H9 (cell line): ENCODE measurements around the gene FAM174B. TPM values are rescaled to one million over a fixed set of nuclear protein-coding genes. Genes with fewer than 3 reads are reported as not detected.

ENCODE experiments used
- DNase-seq: peaks from one replicate; pipeline ENCODE4 v3.0.0-alpha.2; 2017
- H2AFZ ChIP-seq: one replicate; pipeline ENCODE4 v1.6.1; 2013; ENCODE audit warnings: mild to moderate bottlenecking, low read length, control low read depth, moderate library complexity
- H2AK5ac ChIP-seq: 2 replicates; pipeline ENCODE4 v1.6.1; 2013; ENCODE audit warnings: low read length, control low read depth, mixed read lengths; ENCODE audit not compliant: insufficient read length
- H2BK120ac ChIP-seq: one replicate; pipeline ENCODE4 v1.6.1; 2013; ENCODE audit warnings: low read depth, mild to moderate bottlenecking, low read length, control low read depth, inconsistent platforms; ENCODE audit not compliant: poor library complexity, severe bottlenecking
- H2BK12ac ChIP-seq: 2 replicates; pipeline ENCODE4 v1.6.1; 2013; ENCODE audit warnings: low read length, control low read depth, mixed read lengths, low read depth; ENCODE audit not compliant: insufficient read length
- H2BK15ac ChIP-seq: 2 replicates; pipeline ENCODE4 v1.6.1; 2013; ENCODE audit warnings: low read depth, low read length, control low read depth
- H2BK20ac ChIP-seq: one replicate; pipeline ENCODE4 v1.6.1; 2013; ENCODE audit warnings: low read depth, mild to moderate bottlenecking, low read length, control low read depth, inconsistent platforms; ENCODE audit not compliant: poor library complexity, severe bottlenecking
- H2BK5ac ChIP-seq: 2 replicates; pipeline ENCODE4 v1.6.1; 2013; ENCODE audit warnings: low read length, control low read depth, mixed read lengths; ENCODE audit not compliant: insufficient read length
- H3K14ac ChIP-seq: 2 replicates; pipeline ENCODE4 v1.6.1; 2013; ENCODE audit warnings: low read length, control low read depth; ENCODE audit not compliant: insufficient read depth
- H3K18ac ChIP-seq: 2 replicates; pipeline ENCODE4 v1.6.1; 2013; ENCODE audit warnings: low read depth, mild to moderate bottlenecking, mixed read lengths, low read length, control low read depth; ENCODE audit not compliant: insufficient read length
- H3K23ac ChIP-seq: 2 replicates; pipeline ENCODE4 v1.6.1; 2013; ENCODE audit warnings: low read length, control low read depth, mixed read lengths, low read depth; ENCODE audit not compliant: insufficient read length
- H3K23me2 ChIP-seq: 2 replicates; pipeline ENCODE4 v1.6.1; 2013; ENCODE audit warnings: low read depth, mild to moderate bottlenecking, mixed read lengths, low read length, control low read depth; ENCODE audit not compliant: insufficient read length, poor library complexity, severe bottlenecking
- H3K27ac ChIP-seq: 2 replicates; pipeline ENCODE4 v1.5.1; 2013; ENCODE audit warnings: low read length, control low read depth, mixed read lengths, low read depth; ENCODE audit not compliant: insufficient read length
- H3K27me3 ChIP-seq: 2 replicates; pipeline ENCODE4 v1.6.1; 2013; ENCODE audit warnings: low read length, control low read depth, inconsistent platforms; ENCODE audit not compliant: insufficient read depth
- H3K4ac ChIP-seq: 2 replicates; pipeline ENCODE4 v1.6.1; 2013; ENCODE audit warnings: low read depth, mild to moderate bottlenecking, control low read depth, inconsistent platforms, low read length, moderate library complexity
- H3K4me1 ChIP-seq: 2 replicates; pipeline ENCODE4 v1.6.1; 2013; ENCODE audit warnings: low read length, control low read depth, inconsistent platforms; ENCODE audit not compliant: insufficient read depth
- H3K4me2 ChIP-seq: 2 replicates; pipeline ENCODE4 v1.6.1; 2013; ENCODE audit warnings: low read length, control low read depth, mixed read lengths; ENCODE audit not compliant: insufficient read length, insufficient read depth
- H3K56ac ChIP-seq: 2 replicates; pipeline ENCODE4 v1.6.1; 2013; ENCODE audit warnings: low read depth, mild to moderate bottlenecking, mixed read lengths, low read length, control low read depth; ENCODE audit not compliant: insufficient read length
- H3K79me1 ChIP-seq: 2 replicates; pipeline ENCODE4 v1.6.1; 2013; ENCODE audit warnings: low read depth, mild to moderate bottlenecking, moderate library complexity, low read length, control low read depth, inconsistent platforms; ENCODE audit not compliant: insufficient read depth, poor library complexity, severe bottlenecking
- H3K79me2 ChIP-seq: 2 replicates; pipeline ENCODE4 v1.6.1; 2013; ENCODE audit warnings: low read length, control low read depth, inconsistent platforms; ENCODE audit not compliant: insufficient read depth
- H3K9ac ChIP-seq: 2 replicates; pipeline ENCODE4 v1.6.1; 2013; ENCODE audit warnings: low read length, control low read depth, mixed read lengths; ENCODE audit not compliant: insufficient read length; ENCODE audit errors: extremely low read depth
- H3K9me3 ChIP-seq: one replicate; pipeline ENCODE4 v1.6.1; 2013; ENCODE audit warnings: low read depth, low read length, inconsistent platforms; ENCODE audit not compliant: control insufficient read depth
- H3T11ph ChIP-seq: one replicate; pipeline ENCODE4 v1.6.1; 2013; ENCODE audit warnings: mild to moderate bottlenecking, low read length, control low read depth, inconsistent platforms
- H4K20me1 ChIP-seq: one replicate; pipeline ENCODE4 v1.6.1; 2013; ENCODE audit not compliant: control insufficient read depth, insufficient read length, insufficient read depth
- H4K5ac ChIP-seq: 2 replicates; pipeline ENCODE4 v1.6.1; 2013; ENCODE audit warnings: low read depth, mild to moderate bottlenecking, mixed read lengths, low read length, control low read depth; ENCODE audit not compliant: insufficient read length
- H4K8ac ChIP-seq: replicated peaks from 2 replicates; pipeline ENCODE4 v1.6.1; 2013; ENCODE audit warnings: low read length, control low read depth, mixed read lengths, low read depth; ENCODE audit not compliant: insufficient read length
- H4K91ac ChIP-seq: 2 replicates; pipeline ENCODE4 v1.6.1; 2013; ENCODE audit warnings: low read depth, mild to moderate bottlenecking, moderate library complexity, mixed read lengths, low read length, control low read depth; ENCODE audit not compliant: insufficient read length
- H3K27ac Mint-ChIP-seq, 3 experiments: 2 replicates in 2 of 3; 3 replicates in 1 of 3; pipeline ENCODE4 v1.8.0; 2020 to 2021; ENCODE audit warnings: mixed read lengths in 3 of 3, mild to moderate bottlenecking in 1 of 3, moderate library complexity in 1 of 3
- H3K27me3 Mint-ChIP-seq: 2 replicates; pipeline ENCODE4 v1.8.0; 2021; ENCODE audit warnings: low read depth, mild to moderate bottlenecking, moderate library complexity, mixed read lengths
- H3K36me3 Mint-ChIP-seq, 3 experiments: 2 replicates in 2 of 3; 3 replicates in 1 of 3; pipeline ENCODE4 v1.8.0; 2020 to 2021; ENCODE audit warnings: low read depth in 3 of 3, mixed read lengths in 3 of 3; ENCODE audit not compliant: insufficient read depth in 1 of 3
- H3K4me1 Mint-ChIP-seq, 2 experiments: 2 replicates each; pipeline ENCODE4 v1.8.0; 2020; ENCODE audit warnings: mixed read lengths in 2 of 2
- H3K4me3 Mint-ChIP-seq, 2 experiments: 2 replicates in 1 of 2; 3 replicates in 1 of 2; pipeline ENCODE4 v1.8.0; 2020 to 2021; ENCODE audit warnings: mild to moderate bottlenecking in 2 of 2, mixed read lengths in 2 of 2, moderate library complexity in 1 of 2
- H3K9me3 Mint-ChIP-seq, 2 experiments: 2 replicates in 1 of 2; 3 replicates in 1 of 2; pipeline ENCODE4 v1.8.0; 2020; ENCODE audit warnings: mild to moderate bottlenecking in 2 of 2, mixed read lengths in 2 of 2, moderate library complexity in 1 of 2
- WGBS: extraction: QIAGEN DNeasy Blood & Tissue Kit; methylation state at CpG from one replicate; pipeline ENCODE4 v1.1.7; 2013; ENCODE audit warnings: missing lambda C conversion rate, low lambda C conversion rate, mixed read lengths; ENCODE audit not compliant: insufficient read length; ENCODE audit errors: extremely low coverage; 5-methylcytosine and 5-hydroxymethylcytosine counted together
- total RNA-seq: library from RNA; stranded (reverse); gene quantifications from 2 replicates; pipeline ENCODE4 v1.2.1, GENCODE V29; 2021
- TF ChIP-seq, protein P1 (sequence below): fragments of 200-600 bp; sonication (generic); conservative IDR thresholded peaks from 3 replicates; pipeline ENCODE4 v1.8.0; 2021; ENCODE audit warnings: antibody characterized with exemption, mild to moderate bottlenecking

Gene FAM174B
- total RNA-seq, 1 experiment from 2014 or later: 38.0 TPM

GRCh38 chr15:92599394-92599970 is 56.1 kb downstream of the FAM174B start:
- Histone ChIP-seq H4K8ac (no peak overlapping the region), H3K23ac (no peak overlapping the region), H3K4me2 (no peak overlapping the region), H2BK12ac (no peak overlapping the region), H3K9ac (no peak overlapping the region), H3K23me2 (no peaks in the 10 kb centered on the region), H4K91ac (no peak overlapping the region), H4K20me1 (no peaks in the 10 kb centered on the region), H4K5ac (no peak overlapping the region), H2AFZ (no peak overlapping the region), H3K4ac (no peak overlapping the region), H2BK20ac (no peak overlapping the region), H2BK15ac (no peak overlapping the region), H2BK5ac (no peak overlapping the region), H3K79me2 (no peaks in the 10 kb centered on the region), H3K9me3 (no peaks in the 10 kb centered on the region), H3K56ac (no peak overlapping the region), H3K27ac (no peak overlapping the region), H2AK5ac (no peak overlapping the region), H3K27me3 (no peaks in the 10 kb centered on the region), H3K14ac (no peak overlapping the region), H3K4me1 (no peaks in the 10 kb centered on the region), H3T11ph (no peak overlapping the region), H2BK120ac (no peak overlapping the region), H3K79me1 (no peaks in the 10 kb centered on the region), H3K18ac (no peak overlapping the region)
- Mint-ChIP-seq H3K36me3 (peaks cover 0 to 4% (median 1%) of the 10 kb centered on the region in 3 experiments; a peak in 2 of 7 replicates), H3K27ac (no peak overlapping the region), H3K4me3 (no peak overlapping the region), H3K27me3 (peaks cover 5% of the 10 kb centered on the region), H3K4me1 (peaks cover 4 to 7% of the 10 kb centered on the region in 2 experiments; a peak in 3 of 4 replicates), H3K9me3 (peaks cover 2 to 5% of the 10 kb centered on the region in 2 experiments; a peak in 4 of 5 replicates)
- no CpG with 5 or more reads among the region's 4 CpGs for WGBS
- TF ChIP-seq, protein P1, sequence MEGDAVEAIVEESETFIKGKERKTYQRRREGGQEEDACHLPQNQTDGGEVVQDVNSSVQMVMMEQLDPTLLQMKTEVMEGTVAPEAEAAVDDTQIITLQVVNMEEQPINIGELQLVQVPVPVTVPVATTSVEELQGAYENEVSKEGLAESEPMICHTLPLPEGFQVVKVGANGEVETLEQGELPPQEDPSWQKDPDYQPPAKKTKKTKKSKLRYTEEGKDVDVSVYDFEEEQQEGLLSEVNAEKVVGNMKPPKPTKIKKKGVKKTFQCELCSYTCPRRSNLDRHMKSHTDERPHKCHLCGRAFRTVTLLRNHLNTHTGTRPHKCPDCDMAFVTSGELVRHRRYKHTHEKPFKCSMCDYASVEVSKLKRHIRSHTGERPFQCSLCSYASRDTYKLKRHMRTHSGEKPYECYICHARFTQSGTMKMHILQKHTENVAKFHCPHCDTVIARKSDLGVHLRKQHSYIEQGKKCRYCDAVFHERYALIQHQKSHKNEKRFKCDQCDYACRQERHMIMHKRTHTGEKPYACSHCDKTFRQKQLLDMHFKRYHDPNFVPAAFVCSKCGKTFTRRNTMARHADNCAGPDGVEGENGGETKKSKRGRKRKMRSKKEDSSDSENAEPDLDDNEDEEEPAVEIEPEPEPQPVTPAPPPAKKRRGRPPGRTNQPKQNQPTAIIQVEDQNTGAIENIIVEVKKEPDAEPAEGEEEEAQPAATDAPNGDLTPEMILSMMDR: no peak
- DNase-seq: no peak
